Liver (tissue), 3 donors: Measurements from ENCODE around the gene FCN1.

Experiments
- CTCF ChIP-seq: fragments of 150-350 bp; IDR thresholded peaks from 2 replicates; pipeline ENCODE4 v1.5.1; 2017; ENCODE audit warnings: improper control_type of control experiment, low read depth, low read length; ENCODE audit not compliant: missing input control
- MAX ChIP-seq: IDR thresholded peaks from 2 replicates; pipeline ENCODE4 v1.6.1; 2016; ENCODE audit warnings: antibody characterized with exemption
- RAD21 ChIP-seq, 2 donors: IDR thresholded peaks; 2 replicates each; pipeline ENCODE4 v1.6.1; 2016; ENCODE audit warnings: antibody characterized with exemption in 2 of 2, mild to moderate bottlenecking in 2 of 2
- SP1 ChIP-seq: IDR thresholded peaks from 2 replicates; pipeline ENCODE4 v1.6.1; 2018; ENCODE audit warnings: antibody characterized with exemption, mild to moderate bottlenecking
- TAF1 ChIP-seq: conservative IDR thresholded peaks from 2 replicates; pipeline ENCODE4 v1.6.1; 2016; ENCODE audit warnings: antibody characterized with exemption, mild to moderate bottlenecking
- donor health status: healthy.
- donor health status: healthy.

DNA sequence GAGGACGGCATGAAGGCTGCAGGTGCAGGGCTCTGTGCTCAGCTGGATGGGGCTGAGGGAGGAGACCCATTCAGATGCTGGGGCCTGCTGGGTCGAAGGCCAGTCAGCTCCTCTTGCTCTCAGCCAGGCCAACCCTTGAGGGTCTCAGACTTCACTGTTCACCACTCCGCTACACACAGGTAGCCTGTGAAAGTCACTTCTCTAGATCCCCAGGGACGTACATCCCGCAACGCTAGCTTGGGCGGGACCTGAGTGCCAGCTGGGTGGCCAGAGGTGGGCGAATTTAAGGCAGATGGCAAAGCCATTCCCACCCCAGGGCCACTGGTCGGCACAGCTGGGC lies 42.2 kb upstream of the FCN1 start:
- TF ChIP-seq CTCF (no peak), RAD21 (IDR thresholded peaks at IDR 0.05) (no peak), SP1 (no peak), MAX (no peak), TAF1 (no peak)
